ENCODE results near the gene DGKE.
A peak's percentile ranks its signal among the peaks of the same experiment; 100 is the strongest.

The DGKE gene

GRCh38 chr17:56887552-56888467 lies 53.9 kb downstream of the DGKE start:
- H3K9me3 Mint-ChIP-seq = no peaks in the 10 kb centered on the region
- H3K4me3 Mint-ChIP-seq = no peak overlapping the region
- H3K27ac Mint-ChIP-seq (ENCODE audit: low read depth) = no peak overlapping the region
- DNase-seq (ENCODE audit: low spot score in 2 of 2) = no peak
- ATAC-seq (replicated peaks; ENCODE audit: extremely low read depth, poor library complexity, severe bottlenecking) = no peak
- peaks cover 14% of the 10 kb centered on the region for H3K36me3 Mint-ChIP-seq (ENCODE audit: insufficient read depth)
- H3K27me3 Mint-ChIP-seq = no peaks in the 10 kb centered on the region
- H3K4me1 Mint-ChIP-seq = peaks cover 5% of the 10 kb centered on the region

GRCh38 chr17:56890390-56890789 lies 56.4 kb downstream of the DGKE start:
- Mint-ChIP-seq H3K4me3 (no peak overlapping the region), H3K27ac (ENCODE audit: low read depth) (no peak overlapping the region), H3K9me3 (no peaks in the 10 kb centered on the region), H3K27me3 (no peaks in the 10 kb centered on the region), H3K4me1 (peaks cover 5% of the 10 kb centered on the region), H3K36me3 (ENCODE audit: insufficient read depth) (peaks cover 27% of the 10 kb centered on the region)
- DNase-seq (ENCODE audit: low spot score in 2 of 2) (no peak), ATAC-seq (replicated peaks; ENCODE audit: extremely low read depth, poor library complexity, severe bottlenecking) (no peak)

GRCh38 chr17:56890906-56891674 lies 57.1 kb downstream of the DGKE start:
- Mint-ChIP-seq H3K27ac (ENCODE audit: low read depth) (no peak overlapping the region), H3K36me3 (ENCODE audit: insufficient read depth) (peaks cover 26% of the 10 kb centered on the region), H3K27me3 (no peaks in the 10 kb centered on the region), H3K4me3 (no peak overlapping the region), H3K4me1 (peaks cover 5% of the 10 kb centered on the region), H3K9me3 (no peaks in the 10 kb centered on the region)
- DNase-seq (ENCODE audit: low spot score in 2 of 2) (no peak), ATAC-seq (replicated peaks; ENCODE audit: extremely low read depth, poor library complexity, severe bottlenecking) (no peak)

GRCh38 chr17:56891751-56892150 lies 57.8 kb downstream of the DGKE start:
- Mint-ChIP-seq H3K27me3 (no peaks in the 10 kb centered on the region), H3K27ac (ENCODE audit: low read depth) (no peak overlapping the region), H3K36me3 (ENCODE audit: insufficient read depth) (peaks cover 29% of the 10 kb centered on the region), H3K4me1 (no peaks in the 10 kb centered on the region), H3K9me3 (no peaks in the 10 kb centered on the region), H3K4me3 (no peak overlapping the region)
- DNase-seq (ENCODE audit: low spot score in 2 of 2) (peak; percentile 30 to 32), ATAC-seq (replicated peaks; ENCODE audit: extremely low read depth, poor library complexity, severe bottlenecking) (peak; percentile 46)

- Mint-ChIP-seq H3K4me1 (peaks cover 2% of the 10 kb centered on the region), H3K36me3 (ENCODE audit: insufficient read depth) (peaks cover 27% of the 10 kb centered on the region), H3K27me3 (no peaks in the 10 kb centered on the region), H3K9me3 (no peaks in the 10 kb centered on the region), H3K4me3 (no peak overlapping the region), H3K27ac (ENCODE audit: low read depth) (no peak overlapping the region)
- ATAC-seq (replicated peaks; ENCODE audit: extremely low read depth, poor library complexity, severe bottlenecking) = no peak
- no peak for DNase-seq (ENCODE audit: low spot score in 2 of 2)
Observed at GRCh38 chr17:56892333-56892732, 58.4 kb downstream of the DGKE start.

GRCh38 chr17:56893503-56893902 lies 59.6 kb downstream of the DGKE start:
- no peak overlapping the region for H3K4me3 Mint-ChIP-seq
- H3K27me3 Mint-ChIP-seq = no peaks in the 10 kb centered on the region
- no peaks in the 10 kb centered on the region for H3K9me3 Mint-ChIP-seq
- DNase-seq (ENCODE audit: low spot score in 2 of 2) (no peak), ATAC-seq (replicated peaks; ENCODE audit: extremely low read depth, poor library complexity, severe bottlenecking) (no peak)
- no peak overlapping the region for H3K27ac Mint-ChIP-seq (ENCODE audit: low read depth)
- H3K4me1 Mint-ChIP-seq = peaks cover 14% of the 10 kb centered on the region
- H3K36me3 Mint-ChIP-seq (ENCODE audit: insufficient read depth) = peaks cover 33% of the 10 kb centered on the region

GRCh38 chr17:56894859-56895455 lies 61.0 kb downstream of the DGKE start:
- peaks cover 19% of the 10 kb centered on the region for H3K4me1 Mint-ChIP-seq
- H3K27me3 Mint-ChIP-seq = no peaks in the 10 kb centered on the region
- no peaks in the 10 kb centered on the region for H3K9me3 Mint-ChIP-seq

GRCh38 chr17:56896217-56896967 lies 62.4 kb downstream of the DGKE start:
- ATAC-seq (replicated peaks; ENCODE audit: extremely low read depth, poor library complexity, severe bottlenecking) (no peak), DNase-seq (ENCODE audit: low spot score in 2 of 2) (no peak)
- no peak overlapping the region for H3K4me3 Mint-ChIP-seq
- peaks cover 19% of the 10 kb centered on the region for H3K4me1 Mint-ChIP-seq
- peaks cover 51% of the 10 kb centered on the region for H3K36me3 Mint-ChIP-seq (ENCODE audit: insufficient read depth)
- no peak overlapping the region for H3K27ac Mint-ChIP-seq (ENCODE audit: low read depth)
- no peaks in the 10 kb centered on the region for H3K9me3 Mint-ChIP-seq
- no peaks in the 10 kb centered on the region for H3K27me3 Mint-ChIP-seq

More at GRCh38 chr17:56894859-56895455, 61.0 kb downstream of the DGKE start:
- H3K4me3 Mint-ChIP-seq = no peak overlapping the region
- DNase-seq (ENCODE audit: low spot score in 2 of 2) (no peak), ATAC-seq (replicated peaks; ENCODE audit: extremely low read depth, poor library complexity, severe bottlenecking) (no peak)
- peak overlapping the region; percentile 71 for H3K27ac Mint-ChIP-seq (ENCODE audit: low read depth)
- H3K36me3 Mint-ChIP-seq (ENCODE audit: insufficient read depth) = peaks cover 44% of the 10 kb centered on the region

- ATAC-seq (replicated peaks; ENCODE audit: extremely low read depth, poor library complexity, severe bottlenecking) = no peak
- DNase-seq (ENCODE audit: low spot score in 2 of 2) = no peak
- H3K9me3 Mint-ChIP-seq = no peaks in the 10 kb centered on the region
- H3K27ac Mint-ChIP-seq (ENCODE audit: low read depth) = peak overlapping the region; percentile 17
- H3K4me3 Mint-ChIP-seq = no peak overlapping the region
- peaks cover 57% of the 10 kb centered on the region for H3K36me3 Mint-ChIP-seq (ENCODE audit: insufficient read depth)
- peaks cover 19% of the 10 kb centered on the region for H3K4me1 Mint-ChIP-seq
- H3K27me3 Mint-ChIP-seq = no peaks in the 10 kb centered on the region
Observed at GRCh38 chr17:56896968-56897359, 63.0 kb downstream of the DGKE start.

GRCh38 chr17:56897646-56898424 lies 63.9 kb downstream of the DGKE start:
- Mint-ChIP-seq H3K4me3 (no peak overlapping the region), H3K36me3 (ENCODE audit: insufficient read depth) (peaks cover 56% of the 10 kb centered on the region), H3K4me1 (peaks cover 19% of the 10 kb centered on the region), H3K27ac (ENCODE audit: low read depth) (peak overlapping the region; percentile 17), H3K27me3 (no peaks in the 10 kb centered on the region), H3K9me3 (no peaks in the 10 kb centered on the region)
- DNase-seq (ENCODE audit: low spot score in 2 of 2) (no peak), ATAC-seq (replicated peaks; ENCODE audit: extremely low read depth, poor library complexity, severe bottlenecking) (no peak)

GRCh38 chr17:56898874-56899273 lies 64.9 kb downstream of the DGKE start:
- H3K36me3 Mint-ChIP-seq (ENCODE audit: insufficient read depth) = peaks cover 56% of the 10 kb centered on the region
- ATAC-seq (replicated peaks; ENCODE audit: extremely low read depth, poor library complexity, severe bottlenecking) = no peak

More at GRCh38 chr17:56898874-56899273, 64.9 kb downstream of the DGKE start:
- H3K4me3 Mint-ChIP-seq = no peak overlapping the region
- H3K27me3 Mint-ChIP-seq = no peaks in the 10 kb centered on the region
- peaks cover 20% of the 10 kb centered on the region for H3K4me1 Mint-ChIP-seq
- DNase-seq (ENCODE audit: low spot score in 2 of 2) = no peak
- no peak overlapping the region for H3K27ac Mint-ChIP-seq (ENCODE audit: low read depth)
- H3K9me3 Mint-ChIP-seq = no peaks in the 10 kb centered on the region
